HG02623 (cell line): ENCODE measurements around the gene USP26.
"Not testable (repeated sequence)": the region's sequence is repeated elsewhere in the genome, so short reads cannot be mapped to it uniquely, and the experiment has no call there.

ENCODE experiments used
- ATAC-seq: cut with Tn5 transposase; IDR thresholded peaks from one replicate; pipeline ENCODE4 v1.9.1; 2021; ENCODE audit warnings: moderate library complexity; ENCODE audit not compliant: unreplicated experiment

Gene USP26

GRCh38 chrX:133097031-133097430, at the start of gene USP26:
TSS of gene USP26 (minus strand) at chrX:133097109. CDS start at chrX:133028220, 68,889 bp downstream.
- no peak for ATAC-seq

GRCh38 chrX:133134282-133134681, 37.4 kb upstream of the USP26 start:
- no peak for ATAC-seq

GRCh38 chrX:133120406-133120805, 23.5 kb upstream of the USP26 start:
- ATAC-seq, result no peak

GRCh38 chrX:133094098-133094731, 2.7 kb downstream of the USP26 start:
- ATAC-seq, result no peak

GRCh38 chrX:133090236-133090809, 6.6 kb downstream of the USP26 start:
- no peak for ATAC-seq

GRCh38 chrX:133089411-133089810, 7.5 kb downstream of the USP26 start:
- no peak for ATAC-seq

- no peak for ATAC-seq
Measured at GRCh38 chrX:133085785-133086184, 11.1 kb downstream of the USP26 start.

GRCh38 chrX:133085056-133085455, 11.9 kb downstream of the USP26 start:
- not testable (repeated sequence) for ATAC-seq

- ATAC-seq, result no peak
Measured at GRCh38 chrX:133083899-133084298, 13.0 kb downstream of the USP26 start.

GRCh38 chrX:133081990-133082389, 14.9 kb downstream of the USP26 start:
- ATAC-seq, result no peak

GRCh38 chrX:133077856-133078255, 19.1 kb downstream of the USP26 start:
- not testable (repeated sequence) for ATAC-seq

GRCh38 chrX:133072566-133072965, 24.3 kb downstream of the USP26 start:
- no peak for ATAC-seq

- no peak for ATAC-seq
Measured at GRCh38 chrX:133068461-133068860, 28.4 kb downstream of the USP26 start.

GRCh38 chrX:133056341-133056740, 40.6 kb downstream of the USP26 start:
- no peak for ATAC-seq

- ATAC-seq, result no peak
Measured at GRCh38 chrX:133054761-133055405, 42.0 kb downstream of the USP26 start.

- ATAC-seq, result no peak
Measured at GRCh38 chrX:133053861-133054598, 42.9 kb downstream of the USP26 start.

- ATAC-seq, result no peak
Measured at GRCh38 chrX:133048751-133049150, 48.2 kb downstream of the USP26 start.

GRCh38 chrX:133046601-133047000, 50.3 kb downstream of the USP26 start:
- ATAC-seq, result no peak

- ATAC-seq, result no peak
Measured at GRCh38 chrX:133045986-133046385, 50.9 kb downstream of the USP26 start.

GRCh38 chrX:133044145-133044786, 52.6 kb downstream of the USP26 start:
- not testable (repeated sequence) for ATAC-seq

GRCh38 chrX:133042260-133042659, 54.6 kb downstream of the USP26 start:
- ATAC-seq, result no peak
